Epithelial cell of prostate (primary cell): ENCODE data around the gene NEDD4L.

ENCODE experiments used
- DNase-seq: peaks from one replicate; pipeline ENCODE4 v3.0.0-alpha.2; 2011; ENCODE audit warnings: low read depth, low spot score
- H3K27ac ChIP-seq: fragments of 450-650 bp; 2 replicates; pipeline ENCODE4 v1.5.1; 2017; ENCODE audit warnings: mild to moderate bottlenecking

The NEDD4L gene

GRCh38 chr18:58223717-58224424, 179.8 kb downstream of the NEDD4L start:
- peak overlapping the region; percentile 84 for H3K27ac ChIP-seq

GRCh38 chr18:58224425-58224750, 180.4 kb downstream of the NEDD4L start:
- DNase-seq = no peak
- peak overlapping the region; percentile 84 for H3K27ac ChIP-seq

More at GRCh38 chr18:58223717-58224424, 179.8 kb downstream of the NEDD4L start:
- peak; percentile 92 for DNase-seq

GRCh38 chr18:58225101-58225500, 181.1 kb downstream of the NEDD4L start:
- no peak for DNase-seq
- H3K27ac ChIP-seq = peak overlapping the region; percentile 84

GRCh38 chr18:58226429-58226828, 182.4 kb downstream of the NEDD4L start:
- DNase-seq = no peak

GRCh38 chr18:58227361-58227930, 183.4 kb downstream of the NEDD4L start:
- no peak for DNase-seq
- H3K27ac ChIP-seq = no peak overlapping the region

More at GRCh38 chr18:58226429-58226828, 182.4 kb downstream of the NEDD4L start:
- H3K27ac ChIP-seq = no peak overlapping the region

GRCh38 chr18:58228176-58228575, 184.2 kb downstream of the NEDD4L start:
- H3K27ac ChIP-seq = no peak overlapping the region
- DNase-seq = no peak

GRCh38 chr18:58228762-58229161, 184.7 kb downstream of the NEDD4L start:
- no peak overlapping the region for H3K27ac ChIP-seq
- no peak for DNase-seq

GRCh38 chr18:58229162-58229561, 185.1 kb downstream of the NEDD4L start:
- H3K27ac ChIP-seq = no peak overlapping the region
- no peak for DNase-seq

- H3K27ac ChIP-seq = peak overlapping the region; percentile 15
- peak; percentile 82 for DNase-seq
Measured at GRCh38 chr18:58230438-58231179, 186.6 kb downstream of the NEDD4L start.

- no peak for DNase-seq
Measured at GRCh38 chr18:58231930-58232329, 187.9 kb downstream of the NEDD4L start.

GRCh38 chr18:58232668-58233067, 188.6 kb downstream of the NEDD4L start:
- no peak overlapping the region for H3K27ac ChIP-seq
- DNase-seq = no peak

More at GRCh38 chr18:58231930-58232329, 187.9 kb downstream of the NEDD4L start:
- H3K27ac ChIP-seq = peak overlapping the region; percentile 15

GRCh38 chr18:58234359-58234741, 190.3 kb downstream of the NEDD4L start:
- peak overlapping the region; percentile 21 for H3K27ac ChIP-seq
- DNase-seq = no peak

GRCh38 chr18:58235001-58235436, 191.0 kb downstream of the NEDD4L start:
- DNase-seq = no peak
- H3K27ac ChIP-seq = peak overlapping the region; percentile 21

- H3K27ac ChIP-seq = no peak overlapping the region
- no peak for DNase-seq
Measured at GRCh38 chr18:58239879-58240278, 195.9 kb downstream of the NEDD4L start.

GRCh38 chr18:58241026-58241679, 197.1 kb downstream of the NEDD4L start:
- no peak for DNase-seq
- H3K27ac ChIP-seq = no peak overlapping the region

GRCh38 chr18:58241877-58242276, 197.9 kb downstream of the NEDD4L start:
- DNase-seq = peak; percentile 34
- H3K27ac ChIP-seq = no peak overlapping the region

- DNase-seq = no peak
- no peak overlapping the region for H3K27ac ChIP-seq
Measured at GRCh38 chr18:58242435-58242834, 198.4 kb downstream of the NEDD4L start.

- no peak overlapping the region for H3K27ac ChIP-seq
Measured at GRCh38 chr18:58242968-58243367, 198.9 kb downstream of the NEDD4L start.

GRCh38 chr18:58243401-58243800, 199.4 kb downstream of the NEDD4L start:
- DNase-seq = no peak
- no peak overlapping the region for H3K27ac ChIP-seq

More at GRCh38 chr18:58242968-58243367, 198.9 kb downstream of the NEDD4L start:
- DNase-seq = no peak

GRCh38 chr18:58247363-58247834, 203.4 kb downstream of the NEDD4L start:
- no peak for DNase-seq
- no peak overlapping the region for H3K27ac ChIP-seq

- no peak for DNase-seq
- no peak overlapping the region for H3K27ac ChIP-seq
Measured at GRCh38 chr18:58249712-58250111, 205.7 kb downstream of the NEDD4L start.
